Germinal center (tissue), 1 donor: ENCODE data around the gene RSPO3.

ENCODE experiments used
- DNase-seq: peaks from one replicate; pipeline ENCODE4 v3.0.0; 2012; ENCODE audit warnings: mixed read lengths, low spot score

Gene RSPO3

GRCh38 chr6:127162836-127163235 lies 44.4 kb downstream of the RSPO3 start:
- DNase-seq, result no peak

GRCh38 chr6:127164036-127164435 lies 45.6 kb downstream of the RSPO3 start:
- DNase-seq, result no peak

GRCh38 chr6:127164565-127164964 lies 46.1 kb downstream of the RSPO3 start:
- no peak for DNase-seq

- DNase-seq, result no peak
These were observed 54.9 kb downstream of the RSPO3 start for GRCh38 chr6:127173156-127173940.

- DNase-seq, result no peak
These were observed 57.7 kb downstream of the RSPO3 start for GRCh38 chr6:127176146-127176545.

- no peak for DNase-seq
These were observed 58.8 kb downstream of the RSPO3 start for GRCh38 chr6:127177030-127177922.

- no peak for DNase-seq
These were observed 59.4 kb downstream of the RSPO3 start for GRCh38 chr6:127177923-127178231.

GRCh38 chr6:127178746-127179145 lies 60.3 kb downstream of the RSPO3 start:
- DNase-seq, result no peak

GRCh38 chr6:127180426-127180825 lies 62.0 kb downstream of the RSPO3 start:
- DNase-seq, result no peak

- DNase-seq, result no peak
These were observed 64.0 kb downstream of the RSPO3 start for GRCh38 chr6:127182501-127182900.

GRCh38 chr6:127185437-127185995 lies 67.0 kb downstream of the RSPO3 start:
- no peak for DNase-seq

GRCh38 chr6:127186889-127187288 lies 68.4 kb downstream of the RSPO3 start:
- no peak for DNase-seq

- no peak for DNase-seq
These were observed 70.3 kb downstream of the RSPO3 start for GRCh38 chr6:127188744-127189143.

GRCh38 chr6:127190552-127190951 lies 72.1 kb downstream of the RSPO3 start:
- DNase-seq, result no peak

- no peak for DNase-seq
These were observed 73.2 kb downstream of the RSPO3 start for GRCh38 chr6:127191716-127192115.

GRCh38 chr6:127192911-127193541 lies 74.6 kb downstream of the RSPO3 start:
- no peak for DNase-seq

- no peak for DNase-seq
These were observed 77.4 kb downstream of the RSPO3 start for GRCh38 chr6:127195833-127196232.

- DNase-seq, result no peak
These were observed 80.1 kb downstream of the RSPO3 start for GRCh38 chr6:127198549-127198948.

GRCh38 chr6:127199470-127199869 lies 81.0 kb downstream of the RSPO3 start:
- no peak for DNase-seq

- no peak for DNase-seq
These were observed 81.6 kb downstream of the RSPO3 start for GRCh38 chr6:127200114-127200513.

- no peak for DNase-seq
These were observed 82.8 kb downstream of the RSPO3 start for GRCh38 chr6:127201321-127201720.

GRCh38 chr6:127202676-127203075 lies 84.2 kb downstream of the RSPO3 start:
- no peak for DNase-seq

GRCh38 chr6:127204281-127204680 lies 85.8 kb downstream of the RSPO3 start:
- DNase-seq, result no peak
